Measurements from ENCODE around the gene SUMF1. TPM values are rescaled to one million over a fixed set of nuclear protein-coding genes. Genes with fewer than 3 reads are reported as not detected.

Gene SUMF1
- total and polyA plus RNA-seq, 2 of the 13 experiments (the other 11 are each of a cell fraction or from before 2014, with no cell fraction given) = 18.5 to 28.9 TPM

GRCh38 chr3:4462369-4463040 is 4.6 kb downstream of the SUMF1 start:
- Histone ChIP-seq H3K36me3 (replicated peaks in 1 of 2; ENCODE audit: control insufficient read depth in 1 of 2, insufficient read depth in 2 of 2, low read length in 2 of 2) (no peaks in the 10 kb centered on the region), H3K27me3 (ENCODE audit: control insufficient read depth in 1 of 2, insufficient read depth in 2 of 2, low read length in 2 of 2) (no peaks in the 10 kb centered on the region; a peak in 1 of 5 replicates), H4K20me1 (ENCODE audit: insufficient read depth, low read length) (no peaks in the 10 kb centered on the region), H3K79me2 (ENCODE audit: insufficient read depth, low read length) (peaks cover 11% of the 10 kb centered on the region), H3K27ac (ENCODE audit: extremely low read length, insufficient read depth, low read length) (no peak overlapping the region), H3K4me2 (ENCODE audit: low read depth, low read length) (no peak overlapping the region), H3K9me3 (ENCODE audit: low read length) (no peaks in the 10 kb centered on the region), H2AFZ (ENCODE audit: low read length) (no peak overlapping the region), H3K4me3 (replicated peaks in 1 of 3; ENCODE audit: insufficient read depth in 1 of 3, low read depth in 2 of 3, low read length in 3 of 3) (no peak overlapping the region), H3K9ac (ENCODE audit: insufficient read depth, low read depth, low read length) (no peak overlapping the region), H3K4me1 (ENCODE audit: insufficient read depth, low read length) (peaks cover 43% of the 10 kb centered on the region)
- CTCF ChIA-PET (ENCODE audit: low intra/inter-chr PET ratio, low total read pairs) = no interaction called here
- in situ Hi-C loops (cut with HindIII; ENCODE audit: extremely low pct_ligation_motif_present, low pct_unique_long_range_greater_than_20kb) = no loop called here
- 93% methylated on average over 3 of the region's 3 CpGs for WGBS (ENCODE audit: low lambda C conversion rate)
- POLR2A ChIA-PET = interaction anchor here (1.4 kb wide), 1 partner anchor 31 kb away, joined by 3 read pairs; the partner anchor contains the start of gene ITPR1
- DNase-seq (ENCODE audit: low spot score) (no peak), ATAC-seq (no peak), FAIRE-seq (no peak)
- intact Hi-C loops (cut with micrococcal nuclease; ENCODE audit: unreplicated experiment) = no loop called here
- peak; percentile 24; the same call in 1 of the 2 replicates for TF ChIP-seq ZNF629 (CRISPR knock-in tag; conservative IDR thresholded peaks at IDR 0.05)
- TF ChIP-seq ZMYM4 (CRISPR knock-in tag; IDR thresholded peaks at IDR 0.05) = no peak
- no peak for TF ChIP-seq ZNF746 (CRISPR knock-in tag; IDR thresholded peaks at IDR 0.05)
- no peak for TF ChIP-seq RAD21 (CRISPR knock-in tag; IDR thresholded peaks at IDR 0.05)
- TF ChIP-seq HOXA3 (CRISPR knock-in tag; IDR thresholded peaks at IDR 0.05) = no peak
- no peak for TF ChIP-seq IKZF1 (IDR thresholded peaks at IDR 0.05)
- no peak for TF ChIP-seq MAZ (IDR thresholded peaks at IDR 0.05; ENCODE audit: borderline replicate concordance, low read depth, low read length)
- no peak for TF ChIP-seq MAZ (CRISPR knock-in tag; IDR thresholded peaks at IDR 0.05; ENCODE audit: low read depth)
- BruUV-seq (replicated peaks) = no TSS peak

GRCh38 chr3:4461468-4462090 is 5.5 kb downstream of the SUMF1 start:
- no peak overlapping the region for H3K4me2 ChIP-seq (ENCODE audit: low read depth, low read length)
- no peak overlapping the region for H2AFZ ChIP-seq (ENCODE audit: low read length)
- no peak for DNase-seq (ENCODE audit: low spot score)
- no peaks in the 10 kb centered on the region for H3K36me3 ChIP-seq (replicated peaks in 1 of 2; ENCODE audit: control insufficient read depth in 1 of 2, insufficient read depth in 2 of 2, low read length in 2 of 2)
- no peak for FAIRE-seq
- no peaks in the 10 kb centered on the region; a peak in 1 of 5 replicates for H3K27me3 ChIP-seq (ENCODE audit: control insufficient read depth in 1 of 2, insufficient read depth in 2 of 2, low read length in 2 of 2)
- ChIA-PET CTCF (ENCODE audit: low intra/inter-chr PET ratio, low total read pairs) (no interaction called here), POLR2A (interaction anchor here (1.4 to 1.7 kb wide), 2 partner anchors 31 to 32 kb away, joined by 3 to 11 read pairs; partner anchors contain the start of gene ITPR1)
- WGBS (ENCODE audit: low lambda C conversion rate) = 82% methylated on average over 2 of the region's 2 CpGs
- H3K79me2 ChIP-seq (ENCODE audit: insufficient read depth, low read length) = peaks cover 9% of the 10 kb centered on the region
- H3K4me3 ChIP-seq (replicated peaks in 1 of 3; ENCODE audit: insufficient read depth in 1 of 3, low read depth in 2 of 3, low read length in 3 of 3) = no peak overlapping the region
- intact Hi-C loops (cut with micrococcal nuclease; ENCODE audit: unreplicated experiment) (no loop called here), in situ Hi-C loops (cut with HindIII; ENCODE audit: extremely low pct_ligation_motif_present, low pct_unique_long_range_greater_than_20kb) (no loop called here)
- no peaks in the 10 kb centered on the region for H3K9me3 ChIP-seq (ENCODE audit: low read length)
- H3K27ac ChIP-seq (ENCODE audit: extremely low read length, insufficient read depth, low read length) = no peak overlapping the region
- no peaks in the 10 kb centered on the region for H4K20me1 ChIP-seq (ENCODE audit: insufficient read depth, low read length)
- H3K9ac ChIP-seq (ENCODE audit: insufficient read depth, low read depth, low read length) = no peak overlapping the region
- BruUV-seq (replicated peaks) = no TSS peak
- H3K4me1 ChIP-seq (ENCODE audit: insufficient read depth, low read length) = peaks cover 38% of the 10 kb centered on the region
- TF ChIP-seq SETDB1 (CRISPR knock-in tag; IDR thresholded peaks at IDR 0.05; ENCODE audit: borderline replicate concordance) (no peak), NCOR1 (IDR thresholded peaks at IDR 0.05; ENCODE audit: borderline replicate concordance, low read length) (no peak), MATR3 (CRISPR knock-in tag; IDR thresholded peaks at IDR 0.05) (no peak), KLF13 (CRISPR knock-in tag; IDR thresholded peaks at IDR 0.05) (no peak), ZNF280D (CRISPR knock-in tag; IDR thresholded peaks at IDR 0.05) (no peak), SRY (CRISPR knock-in tag; IDR thresholded peaks at IDR 0.05) (no peak)
- no peak for ATAC-seq
